Panc1 (cell line): Measurements from ENCODE around the gene INTS4. TPM values are rescaled to one million over a fixed set of nuclear protein-coding genes. Genes with fewer than 3 reads are reported as not detected.
"Not testable (repeated sequence)": the region's sequence is repeated elsewhere in the genome, so short reads cannot be mapped to it uniquely, and the experiment has no call there.

Source experiments
- ATAC-seq: fragments of 200-7000 bp; cut with Tn5 transposase; 2 replicates; pipeline ENCODE4 v1.9.1; 2020; ENCODE audit warnings: mild to moderate bottlenecking, moderate library complexity
- BruUV-seq: library from RNA; stranded (reverse); fragments of 400-500 nt; replicated peaks from 2 replicates; lab custom pipeline; 2021; lab: Mats Ljungman, UMichigan
- CTCF ChIA-PET: fragments of 300-600 bp; sonication (Branson Sonifier 250); formaldehyde crosslinking; loops from one replicate; lab custom pipeline; 2022; ENCODE audit warnings: antibody characterized with exemption; lab: Charles Lee
- POLR2A ChIA-PET: fragments of 300-600 bp; sonication (Branson Sonifier 250); formaldehyde crosslinking; loops from one replicate; lab custom pipeline; 2022; ENCODE audit warnings: antibody characterized with exemption; lab: Charles Lee
- DNase-seq: peaks from one replicate; pipeline ENCODE4 v3.0.0-alpha.2; 2010; ENCODE audit warnings: low read depth, low spot score
- H3K27ac ChIP-seq: 2 replicates; pipeline ENCODE4 v1.5.1; 2011; ENCODE audit warnings: mild to moderate bottlenecking, low read length, inconsistent platforms
- H3K27me3 ChIP-seq: fragments of 200-500 bp; sonication (Bioruptor generic); 2 replicates; pipeline ENCODE4 v1.6.0; 2014; ENCODE audit warnings: low read length, inconsistent platforms; ENCODE audit not compliant: control insufficient read depth, insufficient read depth
- H3K36me3 ChIP-seq: fragments of 200-500 bp; sonication (Bioruptor generic); 2 replicates; pipeline ENCODE4 v1.5.1; 2014; ENCODE audit warnings: inconsistent platforms, mild to moderate bottlenecking, low read length, moderate library complexity; ENCODE audit not compliant: control insufficient read depth, insufficient read depth
- H3K4me1 ChIP-seq: 2 replicates; pipeline ENCODE4 v1.5.1; 2011; ENCODE audit warnings: inconsistent platforms, mild to moderate bottlenecking, low read length, moderate library complexity; ENCODE audit not compliant: control insufficient read depth, insufficient read depth
- H3K4me3 ChIP-seq, 2 experiments: 2 replicates each; pipeline ENCODE4 v1.5.1; 2011 to 2012; ENCODE audit warnings: low read depth in 2 of 2, low read length in 2 of 2, mild to moderate bottlenecking in 2 of 2, inconsistent platforms in 1 of 2, moderate library complexity in 1 of 2
- H3K9me3 ChIP-seq: fragments of 200-500 bp; sonication (Bioruptor generic); 2 replicates; pipeline ENCODE4 v1.5.1; 2014; ENCODE audit warnings: low read depth, mild to moderate bottlenecking, inconsistent platforms, low read length, moderate library complexity; ENCODE audit not compliant: control insufficient read depth, insufficient read depth
- CTCF ChIP-seq: fragments of 450-650 bp; IDR thresholded peaks from 2 replicates; pipeline ENCODE4 v1.5.1; 2017; ENCODE audit warnings: mild to moderate bottlenecking
- POLR2AphosphoS5 ChIP-seq: IDR thresholded peaks from 2 replicates; pipeline ENCODE4 v1.6.1; 2012; ENCODE audit warnings: mild to moderate bottlenecking, low read depth, low read length, moderate library complexity
- REST ChIP-seq, 2 experiments: IDR thresholded peaks; 2 replicates each; pipeline ENCODE4 v1.6.1; 2011 to 2012; ENCODE audit warnings: low read depth in 2 of 2, control low read depth in 1 of 2, low read length in 1 of 2, mild to moderate bottlenecking in 1 of 2, moderate library complexity in 1 of 2; ENCODE audit not compliant: insufficient read depth in 1 of 2
- SIN3A ChIP-seq: IDR thresholded peaks from 2 replicates; pipeline ENCODE4 v1.6.1; 2012; ENCODE audit warnings: low read depth, mild to moderate bottlenecking, low read length, moderate library complexity, borderline replicate concordance; ENCODE audit not compliant: insufficient read depth
- TCF7L2 ChIP-seq: IDR thresholded peaks from 2 replicates; pipeline ENCODE4 v1.6.1; 2011; ENCODE audit warnings: mild to moderate bottlenecking, low read depth, low read length, inconsistent platforms
- in situ Hi-C: cut with HindIII; loops from 2 replicates; pipeline ENCODE4 v1.10.0; 2016; ENCODE audit warnings: low sequenced_read_pairs, low pct_unique_long_range_greater_than_20kb
- intact Hi-C: fragments of 100-400 bp; cut with micrococcal nuclease; formaldehyde crosslinking; loops from one replicate; pipeline ENCODE4 v1.10.0; 2022; ENCODE audit not compliant: unreplicated experiment
- total RNA-seq: library from RNA; stranded (reverse); gene quantifications from one replicate; pipeline ENCODE4 v1.2.1, GENCODE V29; 2021; ENCODE audit not compliant: unreplicated experiment

Gene INTS4
- total RNA-seq, 1 experiment from 2014 or later = 48.2 TPM

- BruUV-seq, H3K27me3 ChIP-seq, DNase-seq, intact Hi-C loops, H3K4me1 ChIP-seq, H3K4me3 ChIP-seq, H3K27ac ChIP-seq, ATAC-seq, CTCF ChIA-PET, H3K9me3 ChIP-seq, H3K36me3 ChIP-seq, in situ Hi-C loops: not testable (repeated sequence)
- POLR2A ChIA-PET = interaction anchor here (0.6 to 0.7 kb wide), 2 partner anchors 9 to 187 kb away, joined by 6 to 19 read pairs; no protein-coding TSS in a partner anchor
Observed at GRCh38 chr11:77857906-77858457, 136.5 kb downstream of the INTS4 start.

- BruUV-seq = no TSS peak
- H3K36me3 ChIP-seq = no peaks in the 10 kb centered on the region
- ChIA-PET CTCF (no interaction called here), POLR2A (no interaction called here)
- no peak overlapping the region for H3K4me3 ChIP-seq
- TF ChIP-seq REST (IDR thresholded peaks at IDR 0.05; ENCODE audit: insufficient read depth in 1 of 2, low read depth in 2 of 2, low read length in 1 of 2) = no peak
- TF ChIP-seq SIN3A = no peak
- in situ Hi-C loops (no loop called here), intact Hi-C loops (no loop called here)
- no peak overlapping the region for H3K27ac ChIP-seq
- ATAC-seq = no peak
- DNase-seq = no peak
- peaks cover 7% of the 10 kb centered on the region; the same call in 1 of the 2 replicates for H3K9me3 ChIP-seq
- H3K4me1 ChIP-seq = no peaks in the 10 kb centered on the region
- H3K27me3 ChIP-seq = no peaks in the 10 kb centered on the region
Observed at GRCh38 chr11:77854838-77855237, 139.6 kb downstream of the INTS4 start.

GRCh38 chr11:77851503-77851902 lies 143.0 kb downstream of the INTS4 start:
- POLR2A ChIA-PET = no interaction called here
- no peaks in the 10 kb centered on the region for H3K27me3 ChIP-seq
- in situ Hi-C loops (no loop called here), intact Hi-C loops (no loop called here)
- no peak overlapping the region for H3K4me3 ChIP-seq
- H3K36me3 ChIP-seq = no peaks in the 10 kb centered on the region
- CTCF ChIA-PET = no interaction called here
- TF ChIP-seq REST (IDR thresholded peaks at IDR 0.05; ENCODE audit: insufficient read depth in 1 of 2, low read depth in 2 of 2, low read length in 1 of 2) = no peak
- no peak for TF ChIP-seq SIN3A
- no peak for TF ChIP-seq CTCF
- TF ChIP-seq TCF7L2 = no peak
- TF ChIP-seq POLR2AphosphoS5 = no peak
- DNase-seq (no peak), ATAC-seq (no peak)
- no TSS peak for BruUV-seq
- no peaks in the 10 kb centered on the region for H3K4me1 ChIP-seq
- H3K27ac ChIP-seq = no peak overlapping the region
- H3K9me3 ChIP-seq = peaks cover 7% of the 10 kb centered on the region; the same call in 1 of the 2 replicates

GRCh38 chr11:77843700-77844099 lies 150.8 kb downstream of the INTS4 start:
- in situ Hi-C loops, intact Hi-C loops, H3K9me3 ChIP-seq: not testable (repeated sequence)

More at GRCh38 chr11:77843700-77844099, 150.8 kb downstream of the INTS4 start:
- POLR2A ChIA-PET, H3K4me1 ChIP-seq, H3K4me3 ChIP-seq, DNase-seq, H3K27ac ChIP-seq, ATAC-seq, H3K36me3 ChIP-seq, BruUV-seq, CTCF ChIA-PET, H3K27me3 ChIP-seq: not testable (repeated sequence)
